ENCODE measurements around the gene RPS6KA6. TPM values are rescaled to one million over a fixed set of nuclear protein-coding genes. Genes with fewer than 3 reads are reported as not detected.

Gene RPS6KA6
- total RNA-seq (2021; fragmentation: NEBNext Ultra II Directional; extraction: Animal tissue kit (Norgen Biotek cat#: 25700)) = 1 to 10 TPM; 5.3 to 8.0 (median 5.9) TPM
- long read RNA-seq, partial matches to known transcripts = 0 of 5 reads
- long read RNA-seq, other reads (novel, unspliced or antisense) = 4 of 5 reads

GRCh38 chrX:84187533-84188319, at the start of gene RPS6KA6:
Gene RPS6KA6 (minus strand): TSS chrX:84188199. CDS start chrX:84187899, 300 bp downstream.
- Mint-ChIP-seq H3K27ac (peak within 1 kb of the TSS; percentile 76), H3K27me3 (ENCODE audit: insufficient read depth) (no peaks in the 10 kb centered on the region), H3K4me1 (ENCODE audit: low read depth) (peaks cover 15% of the 10 kb centered on the region), H3K9me3 (no peaks in the 10 kb centered on the region), H3K36me3 (ENCODE audit: low read depth) (no peaks in the 10 kb centered on the region), H3K4me3 (peak within 1 kb of the TSS; percentile 95)
- DNase-seq = no peak
- TF ChIP-seq CTCF (IDR thresholded peaks at IDR 0.05) = no peak

- Mint-ChIP-seq H3K27me3 (ENCODE audit: insufficient read depth) (0 out of 2 replicates have a peak, but pooled peaks cover 3% of the 10 kb centered on the region), H3K4me1 (ENCODE audit: low read depth) (peaks cover 14% of the 10 kb centered on the region), H3K4me3 (no peak overlapping the region), H3K36me3 (ENCODE audit: low read depth) (no peaks in the 10 kb centered on the region), H3K9me3 (no peaks in the 10 kb centered on the region), H3K27ac (no peak overlapping the region)
- no peak for TF ChIP-seq CTCF (IDR thresholded peaks at IDR 0.05)
- DNase-seq = no peak
Measured at GRCh38 chrX:84224741-84225140, 36.7 kb upstream of the RPS6KA6 start.

- TF ChIP-seq CTCF (IDR thresholded peaks at IDR 0.05) = no peak
- Mint-ChIP-seq H3K9me3 (no peaks in the 10 kb centered on the region), H3K4me3 (no peak overlapping the region), H3K27me3 (ENCODE audit: insufficient read depth) (peaks cover 3% of the 10 kb centered on the region; the same call in 1 of the 2 replicates), H3K36me3 (ENCODE audit: low read depth) (no peaks in the 10 kb centered on the region), H3K4me1 (ENCODE audit: low read depth) (peaks cover 20% of the 10 kb centered on the region), H3K27ac (no peak overlapping the region)
- DNase-seq = no peak
Measured at GRCh38 chrX:84223261-84223660, 35.3 kb upstream of the RPS6KA6 start.

- Mint-ChIP-seq H3K27ac (no peak overlapping the region), H3K4me3 (no peak overlapping the region), H3K9me3 (no peaks in the 10 kb centered on the region), H3K36me3 (ENCODE audit: low read depth) (no peaks in the 10 kb centered on the region), H3K4me1 (ENCODE audit: low read depth) (peaks cover 7% of the 10 kb centered on the region), H3K27me3 (ENCODE audit: insufficient read depth) (peaks cover 3% of the 10 kb centered on the region; the same call in 1 of the 2 replicates)
- DNase-seq = no peak
- no peak for TF ChIP-seq CTCF (IDR thresholded peaks at IDR 0.05)
Measured at GRCh38 chrX:84221181-84221580, 33.2 kb upstream of the RPS6KA6 start.

GRCh38 chrX:84219551-84219950, 31.6 kb upstream of the RPS6KA6 start:
- no peaks in the 10 kb centered on the region for H3K36me3 Mint-ChIP-seq (ENCODE audit: low read depth)
- DNase-seq = no peak
- peaks cover 7% of the 10 kb centered on the region for H3K4me1 Mint-ChIP-seq (ENCODE audit: low read depth)
- peaks cover 3% of the 10 kb centered on the region; the same call in 1 of the 2 replicates for H3K27me3 Mint-ChIP-seq (ENCODE audit: insufficient read depth)
- H3K4me3 Mint-ChIP-seq = no peak overlapping the region
- no peaks in the 10 kb centered on the region for H3K9me3 Mint-ChIP-seq
- TF ChIP-seq CTCF (IDR thresholded peaks at IDR 0.05) = no peak
- no peak overlapping the region for H3K27ac Mint-ChIP-seq
